Muscle layer of colon (tissue), 2 donors: ENCODE measurements around the gene BRD4.
A peak's percentile ranks its signal among the peaks of the same experiment; 100 is the strongest.

Experiments
- H3K27ac ChIP-seq: one replicate; pipeline ENCODE4 v1.7.0; 2013; ENCODE audit warnings: low read depth, mild to moderate bottlenecking, low read length, moderate library complexity
- H3K27me3 ChIP-seq, 2 donors: one replicate each; pipeline ENCODE4 v1.7.0; 2013; ENCODE audit warnings: low read length in 2 of 2, mild to moderate bottlenecking in 2 of 2; ENCODE audit not compliant: insufficient read depth in 2 of 2, control insufficient read depth in 1 of 2
- H3K36me3 ChIP-seq: one replicate; pipeline ENCODE4 v1.7.0; 2013; ENCODE audit warnings: mild to moderate bottlenecking, low read length; ENCODE audit not compliant: insufficient read depth
- H3K4me1 ChIP-seq: one replicate; pipeline ENCODE4 v1.7.0; 2013; ENCODE audit warnings: mild to moderate bottlenecking, low read length; ENCODE audit not compliant: insufficient read depth
- H3K4me3 ChIP-seq, 2 donors: one replicate each; pipeline ENCODE4 v1.7.0; 2013; ENCODE audit warnings: low read length in 2 of 2, low read depth in 1 of 2, mild to moderate bottlenecking in 1 of 2, moderate library complexity in 1 of 2
- H3K9ac ChIP-seq: one replicate; pipeline ENCODE4 v1.7.0; 2013; ENCODE audit warnings: low read length
- H3K9me3 ChIP-seq: one replicate; pipeline ENCODE4 v1.7.0; 2013; ENCODE audit warnings: mild to moderate bottlenecking, low read length
- donor health status: abdominal sarcoma.
- donor health status: Adenocarcinoma of cecum.

BRD4 gene

DNA sequence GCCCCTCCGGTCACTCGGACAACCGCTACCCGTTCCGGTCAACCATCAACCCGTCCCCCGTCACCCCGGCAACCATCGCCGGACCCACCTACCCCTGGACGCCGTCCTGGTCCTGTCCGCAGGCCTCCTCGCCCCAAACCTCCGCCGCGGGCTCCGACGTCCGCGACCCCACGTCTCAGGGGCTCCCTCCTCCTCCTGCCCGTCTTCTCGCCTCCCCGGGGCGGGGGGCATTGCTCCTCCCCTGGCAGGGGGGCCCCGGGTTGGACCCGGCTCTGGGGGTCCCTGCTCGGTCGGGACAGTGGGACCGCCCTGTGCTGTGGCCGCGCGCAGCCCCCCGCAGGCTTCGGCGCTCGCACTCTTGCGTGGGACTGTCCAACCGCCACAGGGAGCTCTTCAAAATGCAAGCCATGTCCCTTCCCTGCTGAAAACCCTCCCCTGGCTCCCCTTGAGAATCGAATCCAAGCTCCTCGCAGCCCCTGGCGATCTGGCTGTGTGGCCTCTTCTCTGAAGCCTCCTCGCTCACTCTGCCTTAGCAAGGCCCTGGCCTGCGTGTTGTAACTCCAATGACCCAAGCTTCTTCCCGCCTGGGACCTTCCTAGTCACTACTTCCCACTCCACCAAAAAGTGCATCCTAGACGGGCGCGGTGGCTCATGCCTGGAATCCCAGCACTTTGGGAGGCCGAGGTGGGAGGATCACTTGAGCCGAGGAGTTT is 108.5 kb downstream of the BRD4 start:
- H3K36me3 ChIP-seq, result no peaks in the 10 kb centered on the region
- H3K4me1 ChIP-seq, result peaks cover 6% of the 10 kb centered on the region
- H3K4me3 ChIP-seq, result peak overlapping the region; percentile 62 to 76
- peak overlapping the region; percentile 39 for H3K9ac ChIP-seq
- H3K27ac ChIP-seq, result peak overlapping the region; percentile 45
- no peaks in the 10 kb centered on the region for H3K27me3 ChIP-seq
- H3K9me3 ChIP-seq, result no peaks in the 10 kb centered on the region

DNA sequence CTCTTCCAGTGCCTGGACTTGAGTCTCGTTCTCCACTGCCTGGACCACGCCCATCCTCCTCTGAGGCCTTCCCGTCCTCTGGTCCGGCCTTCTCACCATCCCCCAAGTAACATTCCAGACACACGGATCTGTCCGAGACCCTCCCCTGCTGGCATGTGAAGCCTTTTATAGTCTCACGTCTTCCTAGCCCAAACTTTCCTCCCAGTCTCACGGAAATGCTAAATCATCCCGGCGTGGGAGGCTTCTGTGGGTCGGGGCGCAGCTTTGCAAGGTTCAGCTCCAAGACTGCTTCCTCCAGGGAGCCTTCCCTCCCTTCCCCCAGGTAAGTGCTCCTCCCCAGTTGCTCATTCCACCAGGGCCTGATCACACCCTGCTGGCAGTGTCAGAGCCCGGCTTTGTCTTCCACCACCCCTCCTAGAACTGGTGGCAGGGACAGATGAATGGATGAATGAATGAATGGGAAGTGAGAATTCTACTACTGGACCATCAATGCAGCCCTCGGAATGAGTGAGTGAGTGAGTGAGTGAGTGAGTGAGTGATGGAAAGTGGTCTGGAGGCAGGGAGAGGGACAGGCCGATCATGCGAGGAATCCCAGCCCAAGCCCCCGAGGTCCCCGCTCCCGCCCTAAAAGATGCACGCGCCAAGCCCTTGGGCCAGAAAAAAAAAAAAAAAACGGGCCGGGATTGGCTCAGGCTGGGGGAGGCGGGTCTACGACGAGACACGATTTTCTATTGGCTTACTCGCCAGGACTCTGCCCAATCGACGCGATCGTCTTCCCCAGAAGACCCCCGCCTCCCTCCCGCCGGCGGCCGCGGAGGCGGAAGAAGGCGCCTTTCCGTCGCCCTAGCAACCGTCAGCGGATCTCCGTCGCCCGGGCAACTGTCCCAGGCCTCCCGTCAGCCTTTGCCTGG is 109.3 kb downstream of the BRD4 start:
- H3K27me3 ChIP-seq, result no peaks in the 10 kb centered on the region
- peak overlapping the region; percentile 62 to 76 for H3K4me3 ChIP-seq
- H3K27ac ChIP-seq, result peak overlapping the region; percentile 45
- peaks cover 6% of the 10 kb centered on the region for H3K4me1 ChIP-seq
- peak overlapping the region; percentile 39 for H3K9ac ChIP-seq
- no peaks in the 10 kb centered on the region for H3K36me3 ChIP-seq
- H3K9me3 ChIP-seq, result no peaks in the 10 kb centered on the region

DNA sequence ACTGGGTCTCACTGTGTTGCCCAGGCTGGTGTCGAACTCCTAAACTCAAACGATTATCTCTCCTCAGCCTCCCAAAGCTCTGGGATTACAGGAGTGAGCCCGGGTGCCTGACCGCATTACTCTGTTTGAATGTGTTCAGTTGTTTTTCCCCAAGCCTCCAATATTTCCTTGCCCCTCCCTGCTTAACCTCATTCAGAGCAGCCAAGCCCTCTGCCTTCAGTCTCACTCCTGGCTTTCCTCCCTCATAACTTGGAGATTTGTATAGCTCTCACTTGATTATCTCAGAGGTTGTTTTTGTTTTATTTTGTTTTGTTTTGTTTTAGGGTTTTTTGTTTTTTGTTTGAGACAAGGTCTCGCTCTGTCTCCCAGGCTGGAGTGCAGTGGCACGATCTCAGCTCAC is 111.5 kb downstream of the BRD4 start:
- Histone ChIP-seq H3K27me3 (no peaks in the 10 kb centered on the region), H3K9ac (no peak overlapping the region), H3K4me1 (peaks cover 6% of the 10 kb centered on the region), H3K36me3 (no peaks in the 10 kb centered on the region), H3K27ac (no peak overlapping the region), H3K4me3 (no peak overlapping the region), H3K9me3 (no peaks in the 10 kb centered on the region)

- Histone ChIP-seq H3K36me3 (no peaks in the 10 kb centered on the region), H3K4me3 (no peak overlapping the region), H3K9me3 (no peaks in the 10 kb centered on the region), H3K9ac (no peak overlapping the region), H3K27ac (no peak overlapping the region), H3K4me1 (peaks cover 6% of the 10 kb centered on the region), H3K27me3 (no peaks in the 10 kb centered on the region)
These were observed 113.8 kb downstream of the BRD4 start for GRCh38 chr19:15218501-15218900.

- Histone ChIP-seq H3K27ac (no peak overlapping the region), H3K4me3 (no peak overlapping the region), H3K9me3 (no peaks in the 10 kb centered on the region), H3K36me3 (no peaks in the 10 kb centered on the region), H3K4me1 (no peaks in the 10 kb centered on the region), H3K9ac (no peak overlapping the region), H3K27me3 (no peaks in the 10 kb centered on the region)
These were observed 116.0 kb downstream of the BRD4 start for GRCh38 chr19:15216363-15216762.

- no peak overlapping the region for H3K27ac ChIP-seq
- no peak overlapping the region for H3K9ac ChIP-seq
- H3K4me1 ChIP-seq, result no peaks in the 10 kb centered on the region
- no peaks in the 10 kb centered on the region for H3K9me3 ChIP-seq
- H3K4me3 ChIP-seq, result no peak overlapping the region
- no peaks in the 10 kb centered on the region for H3K27me3 ChIP-seq
- no peaks in the 10 kb centered on the region for H3K36me3 ChIP-seq
These were observed 118.5 kb downstream of the BRD4 start for GRCh38 chr19:15213715-15214381.

DNA sequence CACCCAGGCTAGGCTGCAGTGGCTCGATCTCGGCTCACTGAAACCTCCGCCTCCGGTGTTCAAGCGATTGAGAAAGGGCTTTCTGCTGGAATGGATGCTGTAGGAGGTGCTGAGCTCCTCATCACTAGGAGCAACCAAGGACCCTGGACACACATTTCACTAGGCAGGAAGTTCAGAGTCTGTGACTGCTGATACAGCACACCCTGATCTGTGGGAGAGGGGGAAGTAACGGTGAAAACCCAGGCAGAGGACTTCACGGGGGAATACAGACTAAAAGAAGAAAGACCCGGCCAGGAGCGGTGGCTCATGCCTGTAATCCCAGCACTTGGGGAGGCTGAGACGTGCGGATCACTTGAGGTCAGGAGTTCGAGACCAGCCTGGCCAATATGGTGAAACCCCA is 119.6 kb downstream of the BRD4 start:
- Histone ChIP-seq H3K9ac (no peak overlapping the region), H3K36me3 (no peaks in the 10 kb centered on the region), H3K4me1 (no peaks in the 10 kb centered on the region), H3K9me3 (no peaks in the 10 kb centered on the region), H3K4me3 (no peak overlapping the region), H3K27ac (no peak overlapping the region), H3K27me3 (no peaks in the 10 kb centered on the region)

- no peaks in the 10 kb centered on the region for H3K27me3 ChIP-seq
- H3K4me1 ChIP-seq, result no peaks in the 10 kb centered on the region
- no peak overlapping the region for H3K4me3 ChIP-seq
- no peak overlapping the region for H3K27ac ChIP-seq
- H3K36me3 ChIP-seq, result no peaks in the 10 kb centered on the region
- H3K9me3 ChIP-seq, result no peaks in the 10 kb centered on the region
- H3K9ac ChIP-seq, result no peak overlapping the region
These were observed 122.0 kb downstream of the BRD4 start for GRCh38 chr19:15210323-15210781.

- peaks cover 10 to 17% of the 10 kb centered on the region in 2 donors for H3K27me3 ChIP-seq
These were observed 130.8 kb downstream of the BRD4 start for GRCh38 chr19:15201374-15202023.

DNA sequence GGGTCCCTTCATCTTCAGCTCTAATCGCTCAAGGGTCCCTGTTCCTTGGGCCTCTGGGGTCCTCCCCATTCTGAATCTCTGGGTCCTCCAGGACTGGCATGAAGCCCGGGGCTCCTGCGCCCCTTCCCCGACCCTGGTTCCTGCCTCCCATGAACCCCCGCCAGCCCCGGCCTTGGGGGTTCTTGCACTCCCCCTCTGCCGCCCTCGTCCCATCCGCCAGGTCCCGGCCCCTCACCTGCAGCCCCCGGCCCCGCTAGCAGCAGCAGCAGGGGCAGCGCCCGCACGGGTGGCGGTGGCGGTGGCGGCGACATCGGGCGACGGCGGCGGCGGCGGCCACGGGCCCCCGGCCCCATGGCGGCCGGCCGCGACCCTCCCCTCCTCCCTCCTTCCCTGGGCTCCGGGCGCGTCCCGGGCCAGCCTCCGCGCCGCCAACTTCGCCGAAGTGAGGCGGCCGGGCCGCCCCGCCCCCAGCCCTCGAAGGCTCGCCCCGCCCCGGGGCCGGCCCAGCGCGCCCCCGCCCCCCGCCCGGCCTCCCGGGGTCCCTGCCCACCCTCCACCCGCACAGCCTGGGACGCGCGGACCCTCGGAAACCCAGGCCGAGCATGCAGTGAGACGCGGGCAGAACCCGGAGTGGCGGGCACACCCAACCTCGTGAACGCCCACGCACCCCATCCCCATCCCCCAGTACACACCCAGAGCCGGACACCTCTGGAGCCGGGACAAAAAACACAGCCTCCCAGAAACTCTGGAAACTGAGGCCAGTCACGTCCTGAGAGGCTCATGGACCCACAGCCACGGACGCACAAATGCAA is 131.6 kb downstream of the BRD4 start, which contains the start of gene NOTCH3:
Gene NOTCH3 (minus strand): TSS at position 443 of the 812 bp plus-strand sequence. CDS start 90 bp downstream, at position 353.
- Histone ChIP-seq H3K36me3 (no peaks in the 10 kb centered on the region), H3K4me3 (no peak within 1 kb of the TSS), H3K9me3 (no peaks in the 10 kb centered on the region), H3K27me3 (peaks cover 11 to 25% of the 10 kb centered on the region in 2 donors), H3K9ac (no peak within 1 kb of the TSS), H3K4me1 (no peaks in the 10 kb centered on the region), H3K27ac (no peak within 1 kb of the TSS)

More at GRCh38 chr19:15201374-15202023, 130.8 kb downstream of the BRD4 start:
- Histone ChIP-seq H3K36me3 (no peaks in the 10 kb centered on the region), H3K9ac (no peak overlapping the region), H3K27ac (no peak overlapping the region), H3K4me3 (no peak overlapping the region), H3K9me3 (no peaks in the 10 kb centered on the region), H3K4me1 (no peaks in the 10 kb centered on the region)
